ENCODE data around the gene THOP1.
"Not testable (repeated sequence)": the region's sequence is repeated elsewhere in the genome, so short reads cannot be mapped to it uniquely, and the experiment has no call there.

The THOP1 gene

GRCh38 chr19:2815191-2815614 lies 29.9 kb downstream of the THOP1 start:
- no peaks in the 10 kb centered on the region; the same call in 1 of the 2 replicates for H3F3A ChIP-seq (ENCODE audit: control insufficient read depth, insufficient read depth)
- H3K27ac ChIP-seq (ENCODE audit: low read depth, low read length), result no peak overlapping the region
- no peaks in the 10 kb centered on the region for H3K9me3 ChIP-seq (ENCODE audit: control insufficient read depth, insufficient read depth, low read length)
- H3K9me2 ChIP-seq (replicated peaks; ENCODE audit: control insufficient read depth, low read length), result no peaks in the 10 kb centered on the region
- no peaks in the 10 kb centered on the region for H3K27me3 ChIP-seq (ENCODE audit: control insufficient read depth, low read length)
- H3K4me3 ChIP-seq (ENCODE audit: low read length), result no peak overlapping the region
- no peak for TF ChIP-seq CTCF (IDR thresholded peaks at IDR 0.05; ENCODE audit: low read depth, low read length, poor library complexity, severe bottlenecking)
- TF ChIP-seq EZH2phosphoT487 (IDR thresholded peaks at IDR 0.05; ENCODE audit: borderline replicate concordance, low read length), result no peak
- peaks cover 2% of the 10 kb centered on the region; the same call in 1 of the 2 replicates for H3K4me1 ChIP-seq (ENCODE audit: control insufficient read depth, low read length)
- H3K36me3 ChIP-seq (ENCODE audit: control insufficient read depth, low read length), result peaks cover 40% of the 10 kb centered on the region
- H3K79me2 ChIP-seq (ENCODE audit: control insufficient read depth, low read length), result 0 out of 2 replicates have a peak, but pooled peaks cover 2% of the 10 kb centered on the region
- H3K4me2 ChIP-seq (ENCODE audit: low read length), result no peak overlapping the region
- H4K20me1 ChIP-seq (ENCODE audit: control insufficient read depth, insufficient read depth, low read depth, low read length), result no peaks in the 10 kb centered on the region

GRCh38 chr19:2815923-2816322 lies 30.6 kb downstream of the THOP1 start:
- H4K20me1 ChIP-seq (ENCODE audit: control insufficient read depth, insufficient read depth, low read depth, low read length), result no peaks in the 10 kb centered on the region
- H3K9me3 ChIP-seq (ENCODE audit: control insufficient read depth, insufficient read depth, low read length), result no peaks in the 10 kb centered on the region
- H3K79me2 ChIP-seq (ENCODE audit: control insufficient read depth, low read length), result 0 out of 2 replicates have a peak, but pooled peaks cover 4% of the 10 kb centered on the region
- H3K4me3 ChIP-seq (ENCODE audit: low read length), result no peak overlapping the region
- TF ChIP-seq EZH2phosphoT487 (IDR thresholded peaks at IDR 0.05; ENCODE audit: borderline replicate concordance, low read length) (no peak), CTCF (IDR thresholded peaks at IDR 0.05; ENCODE audit: low read depth, low read length, poor library complexity, severe bottlenecking) (no peak)
- H3K9me2 ChIP-seq (replicated peaks; ENCODE audit: control insufficient read depth, low read length), result no peaks in the 10 kb centered on the region
- no peaks in the 10 kb centered on the region; the same call in 1 of the 2 replicates for H3F3A ChIP-seq (ENCODE audit: control insufficient read depth, insufficient read depth)
- H3K4me1 ChIP-seq (ENCODE audit: control insufficient read depth, low read length), result peaks cover 4% of the 10 kb centered on the region; the same call in 1 of the 2 replicates
- no peak overlapping the region for H3K27ac ChIP-seq (ENCODE audit: low read depth, low read length)
- no peak overlapping the region for H3K4me2 ChIP-seq (ENCODE audit: low read length)
- no peaks in the 10 kb centered on the region for H3K27me3 ChIP-seq (ENCODE audit: control insufficient read depth, low read length)
- peaks cover 33% of the 10 kb centered on the region for H3K36me3 ChIP-seq (ENCODE audit: control insufficient read depth, low read length)

- Histone ChIP-seq H3K9me3 (ENCODE audit: control insufficient read depth, insufficient read depth, low read length) (no peaks in the 10 kb centered on the region), H3K36me3 (ENCODE audit: control insufficient read depth, low read length) (peaks cover 25% of the 10 kb centered on the region; the same call in 1 of the 2 replicates), H3K9me2 (replicated peaks; ENCODE audit: control insufficient read depth, low read length) (no peaks in the 10 kb centered on the region), H3K4me2 (ENCODE audit: low read length) (no peak overlapping the region), H3K79me2 (ENCODE audit: control insufficient read depth, low read length) (0 out of 2 replicates have a peak, but pooled peaks cover 4% of the 10 kb centered on the region), H3K27ac (ENCODE audit: low read depth, low read length) (no peak overlapping the region), H3F3A (ENCODE audit: control insufficient read depth, insufficient read depth) (no peaks in the 10 kb centered on the region; the same call in 1 of the 2 replicates), H3K27me3 (ENCODE audit: control insufficient read depth, low read length) (no peaks in the 10 kb centered on the region), H3K4me3 (ENCODE audit: low read length) (no peak overlapping the region), H3K4me1 (ENCODE audit: control insufficient read depth, low read length) (peaks cover 4% of the 10 kb centered on the region; the same call in 1 of the 2 replicates), H4K20me1 (ENCODE audit: control insufficient read depth, insufficient read depth, low read depth, low read length) (no peaks in the 10 kb centered on the region)
- TF ChIP-seq CTCF (IDR thresholded peaks at IDR 0.05; ENCODE audit: low read depth, low read length, poor library complexity, severe bottlenecking) (no peak), EZH2phosphoT487 (IDR thresholded peaks at IDR 0.05; ENCODE audit: borderline replicate concordance, low read length) (no peak)
Observed at GRCh38 chr19:2816641-2817040, 31.3 kb downstream of the THOP1 start.

- not testable (repeated sequence) for H3K27ac ChIP-seq (ENCODE audit: low read depth, low read length); H3F3A ChIP-seq (ENCODE audit: control insufficient read depth, insufficient read depth); H3K9me2 ChIP-seq (replicated peaks; ENCODE audit: control insufficient read depth, low read length); H3K27me3 ChIP-seq (ENCODE audit: control insufficient read depth, low read length); H3K4me2 ChIP-seq (ENCODE audit: low read length); H3K4me1 ChIP-seq (ENCODE audit: control insufficient read depth, low read length); H3K4me3 ChIP-seq (ENCODE audit: low read length); H3K79me2 ChIP-seq (ENCODE audit: control insufficient read depth, low read length); H4K20me1 ChIP-seq (ENCODE audit: control insufficient read depth, insufficient read depth, low read depth, low read length); H3K9me3 ChIP-seq (ENCODE audit: control insufficient read depth, insufficient read depth, low read length)
- peaks cover 20% of the 10 kb centered on the region; the same call in 1 of the 2 replicates for H3K36me3 ChIP-seq (ENCODE audit: control insufficient read depth, low read length)
Observed at GRCh38 chr19:2817237-2817829, 32.0 kb downstream of the THOP1 start.
